PC-3 (cell line): Measurements from ENCODE around the gene SLC46A2.

Experiments used
- EZH2 ChIP-seq: fragments of 300-600 bp; sonication (generic); IDR thresholded peaks from one replicate; pipeline ENCODE4 v1.6.1; 2017; ENCODE audit warnings: antibody characterized with exemption, mild to moderate bottlenecking, low read length; ENCODE audit not compliant: unreplicated experiment
- TF ChIP-seq, protein P1 (sequence below): fragments of 300-600 bp; sonication (generic); conservative IDR thresholded peaks from 2 replicates; pipeline ENCODE4 v1.5.1; 2017; ENCODE audit warnings: antibody characterized with exemption, low read depth, mild to moderate bottlenecking, low read length

DNA sequence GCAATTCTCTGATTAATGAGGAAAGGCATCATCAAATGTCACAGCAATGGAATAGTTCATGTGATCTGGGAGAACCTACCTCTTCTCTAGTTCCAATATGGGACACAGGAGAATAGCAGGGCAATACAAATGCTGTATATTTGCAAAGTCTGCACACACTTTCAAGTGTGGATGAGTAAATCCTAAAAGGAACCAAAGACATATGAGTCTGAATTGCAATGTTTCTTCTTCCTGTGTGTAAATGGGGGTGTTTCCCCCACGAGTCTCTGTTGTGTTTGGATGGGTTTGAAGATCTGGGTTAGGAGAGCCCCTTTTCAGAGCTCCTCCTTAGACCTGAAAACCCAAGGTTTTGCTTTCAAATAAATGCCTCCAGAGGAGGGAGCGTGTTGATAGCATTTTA, 26.9 kb downstream of the SLC46A2 start:
- TF ChIP-seq, protein P1, sequence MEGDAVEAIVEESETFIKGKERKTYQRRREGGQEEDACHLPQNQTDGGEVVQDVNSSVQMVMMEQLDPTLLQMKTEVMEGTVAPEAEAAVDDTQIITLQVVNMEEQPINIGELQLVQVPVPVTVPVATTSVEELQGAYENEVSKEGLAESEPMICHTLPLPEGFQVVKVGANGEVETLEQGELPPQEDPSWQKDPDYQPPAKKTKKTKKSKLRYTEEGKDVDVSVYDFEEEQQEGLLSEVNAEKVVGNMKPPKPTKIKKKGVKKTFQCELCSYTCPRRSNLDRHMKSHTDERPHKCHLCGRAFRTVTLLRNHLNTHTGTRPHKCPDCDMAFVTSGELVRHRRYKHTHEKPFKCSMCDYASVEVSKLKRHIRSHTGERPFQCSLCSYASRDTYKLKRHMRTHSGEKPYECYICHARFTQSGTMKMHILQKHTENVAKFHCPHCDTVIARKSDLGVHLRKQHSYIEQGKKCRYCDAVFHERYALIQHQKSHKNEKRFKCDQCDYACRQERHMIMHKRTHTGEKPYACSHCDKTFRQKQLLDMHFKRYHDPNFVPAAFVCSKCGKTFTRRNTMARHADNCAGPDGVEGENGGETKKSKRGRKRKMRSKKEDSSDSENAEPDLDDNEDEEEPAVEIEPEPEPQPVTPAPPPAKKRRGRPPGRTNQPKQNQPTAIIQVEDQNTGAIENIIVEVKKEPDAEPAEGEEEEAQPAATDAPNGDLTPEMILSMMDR: no peak
- no peak for TF ChIP-seq EZH2
